Mucosa of rectum (tissue), 2 donors: ENCODE results near the gene TLK1.

Experiments
- H3K27ac ChIP-seq, 2 donors: one replicate each; pipeline ENCODE4 v1.7.0; 2013; ENCODE audit warnings: inconsistent platforms in 2 of 2, low read depth in 2 of 2, low read length in 2 of 2
- H3K27me3 ChIP-seq, 2 donors: one replicate each; pipeline ENCODE4 v1.7.0; 2013; ENCODE audit warnings: low read length in 2 of 2; ENCODE audit not compliant: control insufficient read depth in 2 of 2, insufficient read depth in 2 of 2
- H3K36me3 ChIP-seq, 2 donors: one replicate each; pipeline ENCODE4 v1.7.0; 2013; ENCODE audit warnings: low read length in 2 of 2; ENCODE audit not compliant: control insufficient read depth in 2 of 2, insufficient read depth in 2 of 2
- H3K4me1 ChIP-seq, 2 donors: one replicate each; pipeline ENCODE4 v1.7.0; 2013; ENCODE audit warnings: low read length in 2 of 2, mild to moderate bottlenecking in 1 of 2; ENCODE audit not compliant: control insufficient read depth in 2 of 2, insufficient read depth in 2 of 2
- H3K4me3 ChIP-seq, 2 donors: one replicate each; pipeline ENCODE4 v1.7.0; 2013; ENCODE audit warnings: low read length in 2 of 2
- H3K9ac ChIP-seq, 2 donors: one replicate each; pipeline ENCODE4 v1.7.0; 2013; ENCODE audit warnings: low read length in 2 of 2, low read depth in 1 of 2, mild to moderate bottlenecking in 1 of 2
- H3K9me3 ChIP-seq, 2 donors: one replicate each; pipeline ENCODE4 v1.7.0; 2013; ENCODE audit warnings: low read length in 2 of 2; ENCODE audit not compliant: control insufficient read depth in 2 of 2
- donor health status: healthy.
- donor health status: Normal muscosa, but diverticular disease.

TLK1 gene

DNA sequence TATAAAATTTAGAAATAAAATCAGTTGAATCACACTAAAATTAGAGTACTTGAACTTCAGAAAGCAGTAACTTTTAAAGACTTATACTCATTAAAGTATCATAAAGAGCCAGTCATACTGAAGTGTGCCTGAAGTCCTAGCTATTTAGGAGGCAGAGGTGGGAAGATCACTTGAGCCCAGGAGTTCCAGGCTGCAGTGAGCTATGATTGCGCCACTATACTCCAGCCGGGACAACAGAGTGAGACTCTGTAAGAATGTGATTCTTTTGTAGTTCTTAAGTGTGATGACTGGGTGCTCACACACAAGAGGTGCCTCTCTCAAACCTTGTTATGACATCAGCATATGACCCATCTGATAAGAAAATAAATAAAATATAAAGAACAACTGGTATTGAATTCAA is 14.6 kb downstream of the TLK1 start:
- Histone ChIP-seq H3K36me3 (no peaks in the 10 kb centered on the region), H3K4me1 (peaks cover 13 to 20% of the 10 kb centered on the region in 2 donors), H3K9me3 (no peaks in the 10 kb centered on the region), H3K27ac (no peak overlapping the region), H3K27me3 (no peaks in the 10 kb centered on the region), H3K9ac (no peak overlapping the region), H3K4me3 (no peak overlapping the region)

DNA sequence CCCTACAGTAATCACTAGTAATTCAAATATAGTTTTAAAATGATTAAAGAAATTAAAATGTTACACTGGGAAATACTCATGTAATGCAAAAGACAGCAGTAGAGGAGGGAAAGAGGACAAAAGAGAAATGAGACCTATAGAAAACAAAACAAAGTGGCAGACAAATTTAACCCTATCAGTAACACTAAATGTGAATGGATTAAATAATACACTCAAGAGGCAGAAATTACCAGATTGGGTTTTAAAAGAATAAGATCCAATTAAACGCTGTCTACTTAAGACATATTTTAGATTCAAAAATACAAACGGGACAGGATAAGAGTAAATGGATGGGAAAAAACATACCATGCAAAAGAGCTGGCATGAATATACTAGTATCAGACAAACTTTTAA is 17.0 kb downstream of the TLK1 start:
- H3K27ac ChIP-seq, result no peak overlapping the region
- H3K9me3 ChIP-seq, result no peaks in the 10 kb centered on the region
- no peak overlapping the region for H3K4me3 ChIP-seq
- no peaks in the 10 kb centered on the region for H3K36me3 ChIP-seq
- no peaks in the 10 kb centered on the region for H3K27me3 ChIP-seq
- H3K9ac ChIP-seq, result no peak overlapping the region
- H3K4me1 ChIP-seq, result peaks cover 9 to 19% of the 10 kb centered on the region in 2 donors

DNA sequence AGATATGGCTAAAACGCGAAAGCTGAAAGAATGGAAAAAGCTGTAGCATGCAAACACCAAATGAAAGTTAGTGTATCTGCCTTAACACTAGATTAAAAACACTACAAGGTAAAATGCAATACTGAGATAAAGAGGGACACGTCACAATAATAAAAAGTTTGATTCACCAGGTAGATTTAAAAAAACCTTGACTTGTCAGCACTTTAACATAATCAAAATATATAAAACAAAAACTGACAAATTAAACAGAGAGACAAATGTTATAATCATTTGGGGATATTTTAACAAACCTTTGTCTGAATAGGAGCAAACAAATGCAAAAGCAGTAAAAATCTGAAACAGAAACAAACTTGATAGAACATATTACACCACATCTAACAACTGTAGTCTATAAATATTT is 18.3 kb downstream of the TLK1 start:
- H3K27me3 ChIP-seq, result no peaks in the 10 kb centered on the region
- no peak overlapping the region for H3K4me3 ChIP-seq
- H3K9me3 ChIP-seq, result no peaks in the 10 kb centered on the region
- H3K27ac ChIP-seq, result no peak overlapping the region
- no peak overlapping the region for H3K9ac ChIP-seq
- H3K36me3 ChIP-seq, result no peaks in the 10 kb centered on the region
- peaks cover 10 to 19% of the 10 kb centered on the region in 2 donors for H3K4me1 ChIP-seq

DNA sequence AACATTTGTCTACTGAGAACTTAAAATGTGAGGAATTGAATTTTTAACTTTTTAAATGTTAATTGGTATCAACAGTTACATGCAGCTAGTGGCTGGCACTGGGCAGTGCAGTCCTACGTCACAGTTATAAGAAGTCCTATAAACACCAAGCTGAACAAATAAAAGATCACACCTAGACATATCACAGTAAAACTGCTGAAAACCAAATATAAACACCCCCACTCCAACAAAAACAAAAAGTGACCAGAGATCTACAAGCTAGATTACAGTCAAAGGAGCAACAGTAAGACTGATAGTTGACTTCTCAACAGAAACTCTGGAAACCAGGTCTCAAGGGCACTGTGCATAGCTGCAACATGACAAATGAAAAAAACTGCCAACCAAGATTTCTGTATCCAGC is 19.4 kb downstream of the TLK1 start:
- H3K9ac ChIP-seq, result no peak overlapping the region
- H3K4me1 ChIP-seq, result peaks cover 12 to 15% of the 10 kb centered on the region in 2 donors
- no peak overlapping the region for H3K4me3 ChIP-seq
- H3K9me3 ChIP-seq, result no peaks in the 10 kb centered on the region
- no peaks in the 10 kb centered on the region for H3K27me3 ChIP-seq
- no peak overlapping the region for H3K27ac ChIP-seq
- H3K36me3 ChIP-seq, result no peaks in the 10 kb centered on the region

DNA sequence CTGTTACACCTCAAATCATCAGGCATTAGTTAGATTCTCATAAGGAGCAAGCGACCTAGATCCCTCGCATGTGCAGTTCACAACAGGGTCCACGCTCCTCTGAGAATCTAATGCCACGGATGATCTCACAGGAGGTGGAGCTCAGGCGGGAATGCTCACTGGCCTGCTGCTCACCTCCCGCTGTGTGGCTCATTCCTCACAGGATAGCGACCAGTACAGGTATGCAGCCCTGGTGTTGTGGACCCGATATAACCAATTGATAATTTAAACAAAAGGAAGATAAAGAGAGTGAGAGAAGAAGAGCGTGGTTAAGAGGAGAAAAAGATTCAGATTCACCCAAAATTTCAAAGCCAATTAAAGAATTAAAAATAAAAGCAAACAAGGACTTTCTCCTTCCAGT is 20.8 kb downstream of the TLK1 start:
- no peak overlapping the region for H3K9ac ChIP-seq
- no peaks in the 10 kb centered on the region for H3K9me3 ChIP-seq
- H3K36me3 ChIP-seq, result no peaks in the 10 kb centered on the region
- peaks cover 9 to 13% of the 10 kb centered on the region in 2 donors for H3K4me1 ChIP-seq
- H3K27me3 ChIP-seq, result no peaks in the 10 kb centered on the region
- H3K4me3 ChIP-seq, result no peak overlapping the region
- no peak overlapping the region for H3K27ac ChIP-seq

DNA sequence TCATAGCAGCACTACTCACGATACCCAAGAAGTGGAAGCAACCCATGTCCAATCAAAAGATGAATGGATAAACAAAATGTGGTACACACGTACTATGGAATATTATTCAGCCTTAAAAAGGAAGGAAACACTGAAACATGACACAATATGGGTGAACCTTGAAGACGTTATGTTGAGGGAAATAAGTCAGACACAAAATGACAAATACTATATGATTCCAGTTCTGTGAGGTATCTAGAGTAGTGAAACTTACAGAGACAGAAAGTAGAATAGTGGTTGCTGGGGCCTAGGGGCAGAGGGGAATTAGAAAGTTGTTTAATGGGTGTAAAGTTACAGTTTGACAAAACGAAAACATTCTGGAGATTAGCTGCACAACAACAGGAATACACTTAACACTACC is 24.7 kb downstream of the TLK1 start:
- H3K27me3 ChIP-seq, result no peaks in the 10 kb centered on the region
- no peaks in the 10 kb centered on the region for H3K9me3 ChIP-seq
- no peak overlapping the region for H3K9ac ChIP-seq
- no peak overlapping the region for H3K27ac ChIP-seq
- H3K36me3 ChIP-seq, result no peaks in the 10 kb centered on the region
- H3K4me1 ChIP-seq, result peaks cover under 1 to 7% of the 10 kb centered on the region in 2 donors
- H3K4me3 ChIP-seq, result no peak overlapping the region

DNA sequence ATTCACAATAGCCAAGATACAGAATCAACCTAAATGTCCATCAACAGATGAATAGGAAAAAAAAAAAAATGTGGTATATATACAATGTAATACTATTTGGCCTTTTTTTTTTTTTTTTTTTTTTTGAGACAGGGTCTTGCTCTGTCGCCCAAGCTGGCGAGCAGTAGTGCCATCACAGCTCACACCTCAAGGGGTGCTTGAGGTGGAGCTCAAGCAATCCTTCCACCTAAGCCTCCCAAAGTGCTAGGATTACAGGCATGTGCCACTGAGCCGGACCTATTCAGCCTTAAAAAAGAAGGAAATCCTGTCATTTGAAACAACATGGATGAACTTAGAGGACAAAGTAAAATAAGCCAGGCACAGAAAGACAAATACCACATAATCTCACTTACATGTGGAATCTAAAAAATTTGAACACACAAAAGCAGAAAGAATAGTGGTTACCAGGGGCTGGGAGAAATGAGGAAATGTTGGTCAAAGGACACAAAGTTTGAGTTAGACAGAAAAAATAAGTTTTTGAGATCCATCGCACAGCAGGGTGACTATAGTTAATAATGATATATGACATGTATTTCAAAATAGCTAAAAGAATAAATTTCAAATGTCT is 26.0 kb downstream of the TLK1 start:
- Histone ChIP-seq H3K4me1 (peaks cover 0 to 7% of the 10 kb centered on the region in 2 donors), H3K36me3 (no peaks in the 10 kb centered on the region), H3K9ac (no peak overlapping the region), H3K27ac (no peak overlapping the region), H3K9me3 (no peaks in the 10 kb centered on the region), H3K4me3 (no peak overlapping the region), H3K27me3 (no peaks in the 10 kb centered on the region)

DNA sequence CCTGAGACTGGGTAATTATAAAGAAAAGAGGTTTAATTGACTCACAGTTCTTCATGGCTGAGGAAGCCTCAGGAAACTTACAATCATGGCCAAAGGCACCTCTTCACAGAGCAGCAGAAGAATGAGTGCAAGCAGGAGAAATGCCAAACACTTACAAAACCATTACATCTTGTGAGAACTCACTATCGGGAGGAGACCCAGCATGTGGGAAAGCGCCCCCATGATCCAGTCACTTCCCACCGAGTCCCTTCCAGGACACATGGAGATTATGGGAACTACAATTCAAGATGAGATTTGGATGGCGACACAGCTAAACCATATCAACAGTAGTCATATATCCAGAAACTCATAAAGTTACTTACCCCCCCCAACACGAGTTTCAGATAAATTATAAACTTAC is 28.6 kb downstream of the TLK1 start:
- no peaks in the 10 kb centered on the region for H3K36me3 ChIP-seq
- no peaks in the 10 kb centered on the region for H3K27me3 ChIP-seq
- H3K27ac ChIP-seq, result no peak overlapping the region
- H3K4me1 ChIP-seq, result peaks cover 0 to 3% of the 10 kb centered on the region in 2 donors
- H3K9me3 ChIP-seq, result no peaks in the 10 kb centered on the region
- no peak overlapping the region for H3K4me3 ChIP-seq
- no peak overlapping the region for H3K9ac ChIP-seq

DNA sequence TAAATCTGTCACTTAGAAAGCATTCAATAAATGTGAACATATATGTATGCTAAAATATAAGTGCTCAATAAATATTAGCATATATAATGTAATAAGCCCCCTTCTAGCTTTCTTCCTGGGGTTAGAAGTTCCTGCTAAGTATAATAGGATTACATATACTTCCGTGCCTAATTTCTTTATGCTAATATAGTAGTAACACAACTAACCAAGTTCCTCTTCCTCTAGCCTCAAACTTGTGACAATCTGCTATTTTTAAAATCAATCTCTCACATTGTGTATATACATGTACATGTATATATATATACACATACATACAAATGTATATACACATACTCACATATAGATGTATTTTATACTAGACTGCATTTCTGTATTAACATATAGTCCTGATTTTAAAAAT is 32.2 kb downstream of the TLK1 start:
- Histone ChIP-seq H3K9ac (no peak overlapping the region), H3K4me3 (no peak overlapping the region), H3K36me3 (no peaks in the 10 kb centered on the region), H3K4me1 (no peaks in the 10 kb centered on the region), H3K9me3 (no peaks in the 10 kb centered on the region), H3K27me3 (no peaks in the 10 kb centered on the region), H3K27ac (no peak overlapping the region)

DNA sequence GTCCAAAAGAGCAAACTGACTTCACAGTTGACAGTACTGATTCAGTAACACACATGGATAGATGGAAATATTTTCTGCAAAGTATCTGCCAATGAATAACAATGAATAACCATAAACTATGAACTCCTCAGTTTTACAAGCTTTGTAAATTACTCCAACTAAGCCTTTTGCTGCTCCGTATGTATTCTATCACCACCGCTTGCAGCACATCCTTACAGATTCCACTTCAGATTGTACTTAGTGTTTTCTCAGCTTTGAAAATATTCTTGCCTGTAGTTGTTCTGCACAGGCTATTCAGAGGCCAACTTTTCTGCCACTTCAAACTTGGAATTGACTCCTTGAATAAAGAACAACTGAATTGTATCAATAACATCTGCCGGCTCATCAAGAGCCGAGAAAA is 36.2 kb downstream of the TLK1 start:
- Histone ChIP-seq H3K27me3 (no peaks in the 10 kb centered on the region), H3K4me3 (no peak overlapping the region), H3K4me1 (no peaks in the 10 kb centered on the region), H3K27ac (no peak overlapping the region), H3K9me3 (no peaks in the 10 kb centered on the region), H3K36me3 (no peaks in the 10 kb centered on the region), H3K9ac (no peak overlapping the region)

DNA sequence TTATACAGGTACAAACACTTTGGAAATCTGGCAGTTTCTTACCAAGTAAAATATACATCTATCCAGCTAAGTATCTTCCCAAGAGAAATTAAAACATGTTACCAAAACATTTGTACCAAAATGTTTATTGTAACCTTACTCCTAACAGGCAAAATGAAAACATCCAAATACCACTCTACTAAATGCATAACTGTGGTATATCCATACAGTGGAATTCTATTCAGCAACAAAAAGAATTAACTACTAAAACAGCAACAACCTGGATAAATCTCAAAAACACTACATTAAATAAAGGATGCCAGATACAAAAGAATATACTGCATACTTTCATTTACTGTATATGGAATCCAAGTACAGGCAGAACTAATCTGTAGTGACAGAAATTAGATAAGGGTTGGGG is 51.1 kb downstream of the TLK1 start:
- H3K27me3 ChIP-seq, result no peaks in the 10 kb centered on the region
- H3K9me3 ChIP-seq, result no peaks in the 10 kb centered on the region
- no peak overlapping the region for H3K27ac ChIP-seq
- no peak overlapping the region for H3K9ac ChIP-seq
- no peaks in the 10 kb centered on the region for H3K4me1 ChIP-seq
- no peak overlapping the region for H3K4me3 ChIP-seq
- no peaks in the 10 kb centered on the region for H3K36me3 ChIP-seq
